Raji (cell line): ENCODE results near the gene NAT10.

Source experiments
- POLR2A ChIP-seq: IDR thresholded peaks from 2 replicates; pipeline ENCODE4 v1.6.1; 2011; ENCODE audit warnings: low read depth, low read length, control low read depth; ENCODE audit not compliant: insufficient read depth

Gene NAT10

DNA sequence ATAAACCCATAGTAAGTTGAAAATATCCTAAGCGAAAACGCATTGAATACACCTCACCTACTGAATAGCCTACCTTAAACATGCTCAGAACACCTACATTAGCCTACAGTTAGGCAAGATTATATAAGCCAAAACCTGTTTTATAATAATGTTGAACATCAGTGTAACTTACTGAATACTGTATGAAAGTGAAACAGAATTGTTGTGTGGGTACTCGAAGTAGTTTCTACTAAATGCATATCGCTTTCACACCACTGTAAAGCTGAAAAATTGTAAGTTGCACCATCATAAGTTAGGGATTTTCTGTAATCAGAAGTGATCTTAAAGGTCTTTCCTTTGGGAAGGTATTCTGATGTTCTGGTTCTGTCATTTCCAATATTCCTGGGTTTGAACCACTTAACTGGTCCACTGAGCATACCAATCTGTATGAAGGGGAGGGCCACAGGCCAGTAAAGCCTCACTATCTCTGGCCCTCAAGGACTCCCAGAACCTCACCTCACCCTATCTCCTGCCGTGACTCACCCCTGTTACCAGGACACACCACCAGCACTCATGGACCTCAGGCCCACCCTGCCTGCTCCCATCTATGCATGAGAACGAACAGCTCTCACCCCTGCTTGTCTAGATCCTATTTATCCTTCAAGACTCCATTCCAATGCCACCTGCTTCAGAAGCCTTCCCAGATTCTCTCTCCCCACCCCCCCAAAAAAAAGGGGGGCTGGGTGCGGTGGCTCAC, 70.0 kb downstream of the NAT10 start:
- TF ChIP-seq POLR2A, result no peak

DNA sequence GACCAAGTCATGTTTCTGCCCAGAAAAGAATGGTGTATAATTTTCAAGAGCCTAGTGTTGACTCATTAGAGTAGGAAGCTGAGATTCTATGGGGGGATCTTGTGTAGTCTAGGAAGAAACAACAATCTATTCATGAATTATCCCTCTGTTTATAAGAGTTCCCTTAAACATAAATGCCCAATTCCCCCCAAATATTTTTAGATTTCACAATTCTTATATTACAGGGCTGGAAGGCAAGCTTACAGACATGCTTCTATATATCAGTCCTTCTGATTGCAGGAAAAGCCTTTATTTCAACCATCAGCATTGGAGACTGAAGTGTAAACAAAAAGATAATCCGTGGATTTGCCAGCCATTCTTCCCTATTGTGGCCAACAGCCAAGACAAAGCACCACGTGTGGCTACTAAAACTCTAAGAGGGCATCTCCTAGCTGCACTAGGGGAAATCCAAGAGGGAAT, 71.4 kb downstream of the NAT10 start:
- TF ChIP-seq POLR2A, result no peak

DNA sequence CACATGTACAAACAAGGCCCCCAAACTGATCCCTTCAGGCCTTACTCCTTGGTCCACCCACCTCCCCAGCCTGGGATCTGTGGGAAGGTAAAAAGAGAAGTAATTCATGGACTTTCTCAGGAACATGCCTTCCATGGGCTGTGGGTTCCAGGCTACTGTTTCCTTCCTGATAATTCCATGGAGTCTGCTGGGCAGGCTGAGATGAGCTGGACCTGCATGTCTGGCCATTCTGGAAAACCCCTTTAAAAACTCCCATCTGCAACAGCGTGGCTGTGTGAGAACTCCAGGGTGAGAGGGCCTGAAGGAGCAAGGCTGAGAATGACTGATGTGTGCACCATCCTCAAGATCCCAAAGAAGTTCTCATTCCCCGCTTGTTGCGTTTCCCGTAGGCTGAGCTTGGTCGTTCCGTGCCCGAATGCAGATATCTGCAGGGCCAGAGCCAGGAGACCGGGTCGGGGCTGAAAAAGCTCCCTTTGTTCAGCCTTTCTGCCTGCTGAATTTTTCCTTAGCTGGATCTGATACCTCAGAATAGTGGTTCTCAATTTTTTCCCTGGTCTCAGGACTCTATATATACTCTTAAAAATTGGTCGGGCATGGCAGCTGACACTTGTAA, 72.9 kb downstream of the NAT10 start:
- no peak for TF ChIP-seq POLR2A

DNA sequence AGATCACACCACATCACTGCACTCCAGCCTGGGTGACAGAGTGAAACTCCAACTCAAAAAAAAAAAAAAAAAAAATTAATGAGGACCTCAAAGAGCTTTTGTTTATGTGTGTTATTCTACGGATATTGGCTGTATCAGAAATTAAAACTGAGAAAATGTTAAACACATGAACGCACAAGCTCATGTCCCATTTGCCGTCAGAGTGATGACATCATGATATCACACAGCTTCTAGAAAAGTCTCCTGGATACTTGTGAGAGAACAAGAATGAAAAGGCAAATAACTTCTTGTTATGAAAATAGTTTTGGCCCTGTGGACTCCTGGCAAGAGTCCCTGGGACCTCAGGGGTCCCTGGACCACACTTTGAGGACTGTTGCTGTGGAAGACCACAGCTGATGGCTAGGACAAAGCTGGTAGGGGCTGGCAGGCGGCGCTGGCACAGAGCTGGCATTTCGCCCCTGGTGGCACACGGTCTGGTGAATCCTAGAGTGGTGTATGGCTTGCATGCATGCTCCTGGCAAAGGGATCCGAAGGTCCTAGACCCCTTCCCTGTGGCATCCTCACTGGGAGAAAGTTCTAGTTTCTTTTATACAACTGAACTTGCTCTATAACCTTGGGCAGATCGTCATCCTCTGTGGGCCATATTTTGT, 73.7 kb downstream of the NAT10 start:
- TF ChIP-seq POLR2A, result no peak

DNA sequence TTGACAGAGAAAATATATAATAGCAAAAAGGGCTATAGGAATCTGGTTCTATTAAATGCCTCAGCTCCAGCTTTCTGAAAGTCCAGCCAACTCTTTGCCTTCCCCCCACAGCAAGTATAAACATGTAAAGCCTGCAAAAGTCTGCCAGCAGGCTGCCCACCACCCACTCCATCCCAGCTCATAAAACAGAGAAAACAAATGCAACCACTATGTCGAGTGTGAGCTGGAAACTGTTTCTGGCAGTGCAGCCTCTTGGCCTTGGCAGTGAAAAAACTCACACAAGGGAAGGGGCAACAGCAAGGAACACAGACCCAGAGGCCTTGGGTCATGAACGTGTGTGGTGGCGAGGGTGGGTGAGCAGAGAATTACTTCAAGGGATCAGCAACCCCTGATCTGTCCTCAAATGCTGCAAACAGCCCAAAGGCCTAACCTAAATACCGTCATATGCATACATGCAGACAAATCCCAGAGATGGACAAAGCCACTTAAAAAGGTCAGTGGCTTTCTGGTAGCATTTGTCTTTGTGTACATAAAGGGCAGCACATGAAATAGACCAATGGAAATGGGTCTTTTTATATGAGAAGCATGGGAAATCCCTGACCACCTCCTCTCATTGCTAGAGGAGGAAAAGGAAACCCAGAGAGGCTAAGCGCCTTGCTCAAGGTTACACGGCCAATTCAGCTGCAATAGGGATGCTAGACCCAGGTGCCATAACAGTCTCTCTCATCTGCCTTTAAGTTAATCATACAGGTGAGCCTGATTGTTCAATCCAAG, 74.8 kb downstream of the NAT10 start:
- no peak for TF ChIP-seq POLR2A

DNA sequence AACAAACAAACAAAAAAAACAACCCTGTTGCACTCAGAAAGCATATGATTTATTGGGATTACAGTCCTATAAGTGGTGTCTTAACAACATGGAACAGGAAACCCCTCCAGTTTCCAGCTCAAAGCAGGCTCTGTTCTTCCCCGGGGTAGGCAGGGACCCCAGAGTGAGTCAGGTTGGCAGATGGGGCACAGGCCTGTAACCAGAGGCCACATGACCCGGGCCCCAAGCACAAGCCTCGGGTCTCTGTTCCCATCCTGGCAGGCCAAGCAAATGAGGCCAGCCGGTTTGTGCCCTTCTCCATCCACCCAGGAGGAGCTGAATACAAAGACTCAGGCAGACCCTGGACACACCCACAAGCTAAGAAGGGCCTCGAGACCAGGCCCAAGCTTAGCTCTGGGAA, 75.8 kb downstream of the NAT10 start:
- TF ChIP-seq POLR2A, result no peak

DNA sequence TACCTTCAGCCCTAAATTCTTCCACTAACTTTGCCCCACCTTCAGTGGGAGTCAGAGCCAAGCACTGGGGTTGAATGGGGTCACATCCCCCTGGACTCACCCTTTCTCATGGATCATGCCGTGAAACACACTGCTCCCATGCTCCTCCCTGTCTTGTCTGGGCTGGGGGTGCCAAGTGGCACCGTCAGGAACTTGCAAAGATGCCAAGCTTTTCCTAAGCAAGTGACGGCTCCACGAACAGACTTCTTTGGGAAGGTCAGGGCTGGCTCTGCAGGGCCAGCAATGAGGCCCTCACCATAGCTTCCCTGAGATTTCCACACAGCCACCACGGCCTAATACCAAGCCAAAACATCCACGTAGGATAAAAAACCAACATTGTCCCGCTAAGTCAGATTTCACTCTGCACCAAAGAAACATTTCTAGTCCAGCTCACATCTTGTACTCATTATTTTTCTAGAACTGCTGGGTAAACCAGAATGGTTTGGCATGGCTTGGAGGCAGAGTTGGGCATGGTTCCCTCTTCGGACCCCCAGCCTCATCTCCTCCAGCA, 76.5 kb downstream of the NAT10 start:
- TF ChIP-seq POLR2A, result no peak

DNA sequence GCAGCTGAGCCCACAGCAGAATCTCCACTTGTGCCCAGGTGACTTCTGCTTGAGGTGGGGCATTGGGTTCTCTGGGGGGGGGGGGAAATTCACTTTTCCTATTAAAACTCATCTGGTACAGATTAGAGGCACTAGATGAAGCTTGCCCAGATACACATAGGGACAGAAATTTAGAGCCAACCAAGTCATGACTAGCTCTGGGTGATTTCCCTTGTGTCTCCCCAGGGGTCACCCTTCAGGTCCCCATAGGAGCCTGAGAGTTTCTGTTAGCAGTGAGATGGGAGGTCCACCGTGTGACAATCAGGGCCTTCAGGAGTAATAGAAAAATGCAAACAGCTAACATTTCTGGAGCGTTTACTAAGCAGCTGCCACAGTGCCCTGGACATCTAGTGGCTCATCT, 77.0 kb downstream of the NAT10 start:
- no peak for TF ChIP-seq POLR2A

DNA sequence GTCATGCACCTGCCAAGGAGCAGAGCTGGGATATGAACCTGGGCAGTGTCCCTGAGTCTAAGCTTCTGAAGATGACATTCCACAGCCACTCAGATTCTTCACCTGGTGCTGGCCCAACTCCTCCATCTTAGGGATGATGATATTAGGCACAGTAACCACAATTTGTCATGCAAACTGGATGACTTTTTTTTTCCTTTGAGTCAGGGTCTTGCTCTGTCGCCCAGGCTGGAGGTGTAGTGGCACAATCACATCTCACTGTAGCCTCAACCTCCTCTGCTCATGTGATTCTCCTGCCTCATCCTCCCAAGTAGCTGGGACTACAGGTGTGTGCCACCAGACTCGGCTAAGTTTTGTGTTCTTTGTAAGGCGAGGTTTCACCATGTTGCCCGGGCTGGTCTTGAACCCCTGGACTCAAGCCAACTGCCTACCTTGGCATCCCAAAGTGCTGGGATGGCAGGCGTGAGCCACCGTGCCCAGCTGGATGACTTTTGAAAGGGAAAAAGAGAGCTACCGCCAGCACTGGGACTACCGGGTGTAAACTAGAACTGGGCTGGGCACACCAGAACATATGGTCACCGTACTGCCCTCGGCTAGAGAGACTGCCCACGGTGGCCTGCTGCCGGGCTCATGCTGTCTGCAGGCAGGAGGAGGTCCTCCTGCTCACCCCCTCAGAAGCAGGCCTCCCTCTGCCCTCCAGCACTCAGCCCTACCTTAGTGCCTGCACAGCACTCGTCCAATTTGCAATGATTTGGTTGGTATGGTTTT, 77.7 kb downstream of the NAT10 start:
- no peak for TF ChIP-seq POLR2A

DNA sequence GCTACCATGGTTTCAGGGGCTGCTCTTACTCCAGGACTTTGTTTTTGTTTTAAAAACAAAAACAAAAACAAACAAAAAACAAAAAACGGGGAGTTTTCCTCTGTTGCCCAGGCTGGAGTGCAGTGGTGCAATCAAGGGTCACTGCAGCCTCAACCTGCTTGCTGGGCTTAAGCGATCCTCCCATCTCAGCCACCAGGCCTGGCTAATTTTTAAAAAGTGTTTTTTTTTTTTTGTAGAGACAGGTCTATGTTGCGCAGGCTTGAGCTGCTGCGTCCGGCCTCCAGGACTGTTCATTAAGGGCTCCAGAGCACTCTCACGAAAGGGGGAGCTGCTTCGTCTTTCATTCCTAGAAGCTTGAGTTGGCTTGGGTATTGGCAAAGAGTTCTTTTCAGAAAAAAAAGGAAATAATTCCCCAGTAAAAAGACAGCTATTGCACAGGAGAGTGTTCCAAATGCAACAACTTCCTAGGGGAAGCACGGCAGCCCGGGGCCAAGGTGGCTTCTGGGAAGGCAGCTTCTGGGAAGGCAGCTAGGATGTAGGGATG, 78.5 kb downstream of the NAT10 start:
- no peak for TF ChIP-seq POLR2A

DNA sequence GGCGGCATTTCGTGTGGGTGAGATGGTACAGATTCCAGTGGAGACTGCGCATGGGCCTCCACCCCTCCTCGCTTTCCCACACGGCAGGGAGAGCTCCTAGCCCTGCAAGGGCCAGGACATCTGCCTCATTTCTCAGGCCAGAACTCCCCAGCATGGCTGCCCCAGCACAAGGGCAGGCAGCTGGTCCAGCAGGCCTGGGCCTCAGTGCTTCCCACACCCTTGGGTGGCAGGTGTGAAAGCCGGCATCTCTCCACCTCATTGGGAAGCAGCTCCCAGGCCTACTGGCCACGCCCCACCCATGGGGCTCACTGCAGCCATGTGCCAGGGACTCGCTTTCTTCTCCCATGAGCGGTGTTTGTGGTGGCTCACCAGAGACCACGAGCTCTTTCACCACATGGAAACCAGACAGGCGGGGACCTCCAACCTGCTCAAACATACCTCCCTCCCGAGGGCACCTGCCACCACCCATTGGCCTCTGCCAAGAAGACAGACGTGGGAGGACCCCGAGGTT, 79.1 kb downstream of the NAT10 start:
- TF ChIP-seq POLR2A, result no peak

DNA sequence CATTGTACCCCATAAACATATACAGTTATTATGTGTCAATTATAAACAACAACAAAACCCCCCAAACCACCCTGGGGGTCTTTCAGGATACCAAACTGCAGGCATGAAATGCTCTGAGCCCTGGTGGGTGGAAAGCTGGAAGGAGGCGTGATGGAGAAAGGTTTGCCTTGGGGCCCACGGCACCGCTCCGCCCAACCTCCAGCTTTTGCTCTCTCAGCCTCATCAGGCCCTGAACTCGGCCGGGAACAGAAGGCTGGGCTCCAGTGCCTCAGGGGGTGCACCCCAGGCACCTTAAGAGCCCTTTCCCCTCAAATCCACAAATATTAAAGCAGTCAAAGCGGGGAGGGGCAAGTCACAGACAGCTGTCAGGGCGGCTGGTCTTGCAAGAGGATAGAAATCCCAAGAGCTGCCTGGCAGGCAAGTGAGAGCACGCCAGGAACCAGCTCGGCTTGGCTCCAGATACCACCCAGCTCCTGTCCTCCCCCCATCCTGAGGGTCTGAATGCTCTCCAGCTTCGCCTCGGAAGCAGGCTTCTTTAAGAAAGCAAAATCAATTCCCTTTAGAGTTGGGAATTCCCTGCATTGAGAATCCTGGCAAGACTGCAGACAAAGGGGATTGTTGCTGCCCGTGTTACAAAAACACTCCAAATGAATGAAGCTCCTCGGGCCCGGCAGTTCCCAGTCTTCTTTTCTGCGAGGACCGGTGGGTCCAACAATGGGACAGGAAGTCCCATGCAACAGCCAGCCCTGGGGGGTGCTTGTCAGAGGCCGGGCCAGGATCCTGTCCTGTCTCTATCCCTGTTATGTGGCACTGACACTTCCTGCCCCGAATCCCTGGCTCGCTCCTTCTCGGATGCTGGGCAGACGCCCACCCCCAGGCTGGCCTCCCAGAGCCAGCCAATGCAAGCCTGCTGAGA, 80.8 kb downstream of the NAT10 start:
- no peak for TF ChIP-seq POLR2A

DNA sequence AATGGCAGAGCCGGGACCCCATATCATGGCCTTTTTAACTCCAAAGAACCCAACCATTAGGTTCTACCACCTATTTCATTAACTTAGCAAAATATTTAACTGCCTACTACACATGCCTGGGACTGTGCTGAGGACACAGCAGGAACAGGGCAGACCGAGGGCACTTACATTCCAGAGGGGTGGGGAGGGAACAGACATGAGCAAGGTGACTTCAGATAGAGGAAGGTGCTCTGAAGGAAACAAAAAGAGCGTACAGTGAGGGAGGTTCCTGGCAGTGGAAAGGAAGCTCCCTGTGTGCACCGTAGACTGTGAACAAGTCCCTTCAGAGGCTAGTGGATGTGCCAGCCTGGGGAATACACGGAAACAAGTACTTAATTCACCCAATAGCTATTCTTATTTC, 82.8 kb downstream of the NAT10 start:
- TF ChIP-seq POLR2A, result no peak
